ENCODE measurements around the gene PRDM16.

The PRDM16 gene

DNA sequence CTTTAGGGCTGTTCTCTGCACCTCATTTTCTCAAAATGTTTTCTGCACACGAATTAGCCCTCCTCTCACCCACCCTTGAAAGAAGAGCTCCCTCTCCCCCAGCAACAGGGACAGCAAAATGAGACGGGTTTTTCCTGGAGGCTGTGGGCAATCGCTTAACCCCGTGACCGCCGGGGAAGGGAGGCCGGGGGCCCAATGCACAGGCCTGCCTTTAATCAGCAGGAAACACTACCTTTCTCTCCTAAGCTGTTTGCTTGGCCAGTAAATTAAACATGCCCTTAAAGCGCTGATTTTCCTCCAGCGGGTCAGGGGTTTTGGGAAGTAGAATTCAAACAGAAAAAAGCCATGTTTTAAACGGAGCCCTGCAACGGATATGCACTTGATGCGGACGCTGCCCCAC, 114.4 kb downstream of the PRDM16 start:
- no peak overlapping the region for H3K4me3 ChIP-seq (ENCODE audit: low read depth, low read length)
- no peak for TF ChIP-seq CTCF (IDR thresholded peaks at IDR 0.05; ENCODE audit: borderline replicate concordance, insufficient read depth, low read depth, low read length)

GRCh38 chr1:3183813-3184212, 114.8 kb downstream of the PRDM16 start:
- no peak for TF ChIP-seq CTCF (IDR thresholded peaks at IDR 0.05; ENCODE audit: borderline replicate concordance, insufficient read depth, low read depth, low read length)
- no peak overlapping the region for H3K4me3 ChIP-seq (ENCODE audit: low read depth, low read length)

GRCh38 chr1:3184666-3185065, 115.7 kb downstream of the PRDM16 start:
- no peak overlapping the region for H3K4me3 ChIP-seq (ENCODE audit: low read depth, low read length)
- no peak for TF ChIP-seq CTCF (IDR thresholded peaks at IDR 0.05; ENCODE audit: borderline replicate concordance, insufficient read depth, low read depth, low read length)

DNA sequence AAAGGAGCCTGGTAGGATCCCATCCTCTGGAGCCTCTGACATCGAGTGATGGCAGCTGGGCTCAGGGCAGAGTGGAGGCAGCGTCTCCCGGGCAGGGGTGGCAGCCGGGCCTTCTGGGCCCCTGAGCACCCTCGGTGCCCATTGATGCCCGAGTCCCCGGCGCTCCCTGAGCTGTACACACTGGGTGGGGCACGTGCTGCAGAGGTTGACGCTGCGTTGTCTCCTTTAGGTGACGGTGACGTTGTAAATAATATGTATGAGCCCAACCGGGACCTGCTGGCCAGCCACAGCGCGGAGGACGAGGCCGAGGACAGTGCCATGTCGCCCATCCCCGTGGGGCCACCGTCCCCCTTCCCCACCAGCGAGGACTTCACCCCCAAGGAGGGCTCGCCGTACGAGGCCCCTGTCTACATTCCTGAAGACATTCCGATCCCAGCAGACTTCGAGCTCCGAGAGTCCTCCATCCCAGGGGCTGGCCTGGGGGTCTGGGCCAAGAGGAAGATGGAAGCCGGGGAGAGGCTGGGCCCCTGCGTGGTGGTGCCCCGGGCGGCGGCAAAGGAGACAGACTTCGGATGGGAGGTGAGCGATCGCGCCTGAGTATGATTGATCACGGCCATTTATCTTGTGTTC, 117.0 kb downstream of the PRDM16 start:
- TF ChIP-seq CTCF (IDR thresholded peaks at IDR 0.05; ENCODE audit: borderline replicate concordance, insufficient read depth, low read depth, low read length): no peak
- no peak overlapping the region for H3K4me3 ChIP-seq (ENCODE audit: low read depth, low read length)

DNA sequence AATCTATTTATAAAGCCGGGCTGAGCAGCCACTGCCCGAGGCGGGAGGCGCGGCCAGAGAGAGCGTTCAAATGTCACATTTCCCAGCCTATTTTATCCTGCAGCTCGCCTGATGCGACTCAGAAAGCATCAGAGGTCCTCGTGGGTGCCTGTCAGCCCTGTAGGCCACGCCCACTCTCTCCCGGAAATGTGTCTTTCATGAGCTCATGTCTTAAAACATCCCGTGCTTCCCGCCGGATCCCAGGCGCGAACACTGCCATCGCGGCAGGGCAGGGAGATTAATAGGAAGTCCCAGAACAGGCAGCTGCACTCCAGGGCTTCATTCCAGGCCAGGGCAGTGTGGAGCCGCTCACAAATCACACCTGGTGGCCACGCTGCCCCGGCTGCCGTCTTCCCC, 117.5 kb downstream of the PRDM16 start:
- H3K4me3 ChIP-seq (ENCODE audit: low read depth, low read length): no peak overlapping the region
- TF ChIP-seq CTCF (IDR thresholded peaks at IDR 0.05; ENCODE audit: borderline replicate concordance, insufficient read depth, low read depth, low read length): no peak

GRCh38 chr1:3187415-3188149, 118.6 kb downstream of the PRDM16 start:
- H3K4me3 ChIP-seq (ENCODE audit: low read depth, low read length): no peak overlapping the region
- TF ChIP-seq CTCF (IDR thresholded peaks at IDR 0.05; ENCODE audit: borderline replicate concordance, insufficient read depth, low read depth, low read length): no peak

Data from GM12875 (cell line).